IMR-90 (cell line): Measurements from ENCODE around the gene RAPGEF5. TPM values are rescaled to one million over a fixed set of nuclear protein-coding genes. Genes with fewer than 3 reads are reported as not detected.

Experiments used
- ATAC-seq: fragments of 200-7000 bp; cut with Tn5 transposase; 2 replicates; pipeline ENCODE4 v1.9.1; 2020; ENCODE audit warnings: low read depth, mild to moderate bottlenecking, moderate library complexity
- BruUV-seq: library from RNA; stranded (reverse); fragments of 400-500 nt; replicated peaks from 2 replicates; lab custom pipeline; 2021; lab: Mats Ljungman, UMichigan
- CTCF ChIA-PET: fragments of 300-600 bp; formaldehyde crosslinking; extraction: SDS; loops from one replicate; lab custom pipeline; 2021; ENCODE audit warnings: antibody characterized with exemption; lab: Yijun Ruan, JAX
- POLR2A ChIA-PET: fragments of 300-600 bp; sonication (Branson Sonifier 250); formaldehyde crosslinking; loops from one replicate; lab custom pipeline; 2022; ENCODE audit warnings: antibody characterized with exemption; ENCODE audit not compliant: unreplicated experiment; lab: Charles Lee
- DNase-seq: peaks from one replicate; pipeline ENCODE4 v3.0.0; 2013
- H2AFZ ChIP-seq: replicated peaks from 2 replicates; pipeline ENCODE3; 2013; ENCODE audit warnings: low read length, mild to moderate bottlenecking; ENCODE audit not compliant: poor library complexity
- H2AK5ac ChIP-seq: 2 replicates; pipeline ENCODE4 v1.6.1; 2013; ENCODE audit warnings: low read depth, low read length, inconsistent platforms
- H2AK9ac ChIP-seq: replicated peaks from 2 replicates; pipeline ENCODE3; 2013; ENCODE audit warnings: mild to moderate bottlenecking, low read depth, low read length, moderate library complexity; ENCODE audit not compliant: poor library complexity
- H2BK120ac ChIP-seq: 2 replicates; pipeline ENCODE4 v1.6.1; 2013; ENCODE audit warnings: low read depth, low read length, inconsistent platforms
- H2BK15ac ChIP-seq: 3 replicates; pipeline ENCODE4 v1.6.1; 2013; ENCODE audit warnings: low read depth, low read length, inconsistent platforms
- H2BK20ac ChIP-seq: 2 replicates; pipeline ENCODE4 v1.6.1; 2013; ENCODE audit warnings: low read depth, mild to moderate bottlenecking, inconsistent platforms, low read length, moderate library complexity
- H2BK5ac ChIP-seq: 2 replicates; pipeline ENCODE4 v1.6.1; 2013; ENCODE audit warnings: mild to moderate bottlenecking, low read depth, low read length, inconsistent platforms; ENCODE audit not compliant: poor library complexity, severe bottlenecking
- H3K14ac ChIP-seq: replicated peaks from 2 replicates; pipeline ENCODE4 v1.6.1; 2013; ENCODE audit warnings: low read depth, low read length, inconsistent platforms
- H3K18ac ChIP-seq: 2 replicates; pipeline ENCODE4 v1.6.1; 2013; ENCODE audit warnings: low read depth, low read length, control low read depth
- H3K23ac ChIP-seq: 2 replicates; pipeline ENCODE4 v1.6.1; 2013; ENCODE audit warnings: low read depth, low read length, inconsistent platforms
- H3K27ac ChIP-seq: 2 replicates; pipeline ENCODE4 v1.5.1; 2013; ENCODE audit warnings: mild to moderate bottlenecking, control low read depth, low read length; ENCODE audit not compliant: insufficient read depth
- H3K27me3 ChIP-seq: 2 replicates; pipeline ENCODE4 v1.6.1; 2013; ENCODE audit warnings: low read length; ENCODE audit not compliant: control insufficient read depth, insufficient read depth
- H3K36me3 ChIP-seq: 2 replicates; pipeline ENCODE4 v1.6.1; 2013; ENCODE audit warnings: low read length, mixed read lengths; ENCODE audit not compliant: control insufficient read depth, insufficient read depth
- H3K4ac ChIP-seq: 2 replicates; pipeline ENCODE4 v1.6.1; 2013; ENCODE audit warnings: low read depth, low read length, inconsistent platforms
- H3K4me1 ChIP-seq: 2 replicates; pipeline ENCODE4 v1.6.1; 2013; ENCODE audit warnings: low read length, mixed read lengths; ENCODE audit not compliant: control insufficient read depth, insufficient read depth
- H3K4me2 ChIP-seq: 2 replicates; pipeline ENCODE4 v1.6.1; 2013; ENCODE audit warnings: low read depth, mild to moderate bottlenecking, control low read depth, low read length, moderate library complexity
- H3K4me3 ChIP-seq: 2 replicates; pipeline ENCODE4 v1.5.1; 2013; ENCODE audit warnings: low read depth, mild to moderate bottlenecking, control low read depth, low read length, moderate library complexity; ENCODE audit not compliant: insufficient read depth
- H3K56ac ChIP-seq: 2 replicates; pipeline ENCODE4 v1.6.1; 2013; ENCODE audit warnings: low read length, inconsistent platforms; ENCODE audit not compliant: insufficient read depth; ENCODE audit errors: extremely low read depth
- H3K79me1 ChIP-seq, 2 experiments: 2 replicates each; pipeline ENCODE4 v1.6.1; 2013; ENCODE audit warnings: low read length in 2 of 2, inconsistent platforms in 1 of 2, low read depth in 1 of 2
- H3K9ac ChIP-seq: 2 replicates; pipeline ENCODE4 v1.6.1; 2013; ENCODE audit warnings: low read depth, low read length, control low read depth
- H3K9me1 ChIP-seq: 2 replicates; pipeline ENCODE4 v1.6.1; 2013; ENCODE audit warnings: low read length, inconsistent platforms; ENCODE audit not compliant: insufficient read depth
- H3K9me3 ChIP-seq: 2 replicates; pipeline ENCODE4 v1.6.1; 2013; ENCODE audit warnings: low read length; ENCODE audit not compliant: control insufficient read depth, insufficient read depth
- H4K20me1 ChIP-seq: 2 replicates; pipeline ENCODE4 v1.6.1; 2013; ENCODE audit warnings: low read length, inconsistent platforms; ENCODE audit not compliant: insufficient read depth
- H4K5ac ChIP-seq: 2 replicates; pipeline ENCODE4 v1.6.1; 2013; ENCODE audit warnings: mild to moderate bottlenecking, low read depth, low read length, control low read depth
- H4K8ac ChIP-seq, 2 experiments: 2 replicates each; pipeline ENCODE4 v1.6.1; 2013; ENCODE audit warnings: low read depth in 2 of 2, low read length in 2 of 2, control low read depth in 1 of 2, inconsistent platforms in 1 of 2
- H4K91ac ChIP-seq: 2 replicates; pipeline ENCODE4 v1.6.1; 2013; ENCODE audit warnings: low read depth, low read length, inconsistent platforms; ENCODE audit not compliant: insufficient read depth
- NFE2L2 ChIP-seq: fragments of 150-350 bp; IDR thresholded peaks from 2 replicates; pipeline ENCODE4 v1.6.1; 2016; ENCODE audit warnings: low read depth, mild to moderate bottlenecking, low read length
- POLR2A ChIP-seq: IDR thresholded peaks from 2 replicates; pipeline ENCODE4 v1.6.1; 2012; ENCODE audit warnings: mild to moderate bottlenecking, low read depth, low read length
- RFX5 ChIP-seq: IDR thresholded peaks from 2 replicates; pipeline ENCODE4 v1.8.0; 2012; ENCODE audit warnings: low read depth, mild to moderate bottlenecking, low read length, moderate library complexity
- dilution Hi-C: fragments of 300-500 bp; cut with HindIII; formaldehyde crosslinking; loops from one replicate; pipeline ENCODE4 v1.14.3; 2018; ENCODE audit warnings: low sequenced_read_pairs; ENCODE audit not compliant: unreplicated experiment
- in situ Hi-C: fragments of 300-500 bp; cut with MboI; formaldehyde crosslinking; loops from 3 replicates; pipeline ENCODE4 v1.14.3; 2019; ENCODE audit warnings: low sequenced_read_pairs, inconsistent platforms, mixed read lengths
- intact Hi-C: fragments of 100-400 bp; cut with micrococcal nuclease; formaldehyde crosslinking; loops from 2 replicates; pipeline ENCODE4 v1.10.0; 2022
- polyA plus RNA-seq, 3 experiments: library from polyadenylated mRNA; depleted of rRNA; stranded (reverse); fragments of >200 nt; gene quantifications; 2 replicates each; pipeline ENCODE4 v1.2.3, GENCODE V29; 2012; ENCODE audit warnings: low replicate concordance in 1 of 3
- total RNA-seq: library from RNA; depleted of rRNA; stranded (reverse); fragments of >200 nt; gene quantifications from 2 replicates; pipeline ENCODE4 v1.2.3, GENCODE V29; 2012
- TF ChIP-seq, protein P1 (sequence below): conservative IDR thresholded peaks from 2 replicates; pipeline ENCODE4 v1.5.1; 2012; ENCODE audit warnings: mild to moderate bottlenecking, low read depth, low read length, improper control_type of control experiment
- TF ChIP-seq, protein P2 (sequence below): fragments of 150-350 bp; IDR thresholded peaks from 2 replicates; pipeline ENCODE4 v1.6.1; 2016; ENCODE audit warnings: low read depth, mild to moderate bottlenecking, low read length, moderate library complexity, borderline replicate concordance

Gene RAPGEF5
- total and polyA plus RNA-seq, 2 of the 4 experiments (the other 2 are of a cell fraction): 0.05 to 0.18 TPM

DNA sequence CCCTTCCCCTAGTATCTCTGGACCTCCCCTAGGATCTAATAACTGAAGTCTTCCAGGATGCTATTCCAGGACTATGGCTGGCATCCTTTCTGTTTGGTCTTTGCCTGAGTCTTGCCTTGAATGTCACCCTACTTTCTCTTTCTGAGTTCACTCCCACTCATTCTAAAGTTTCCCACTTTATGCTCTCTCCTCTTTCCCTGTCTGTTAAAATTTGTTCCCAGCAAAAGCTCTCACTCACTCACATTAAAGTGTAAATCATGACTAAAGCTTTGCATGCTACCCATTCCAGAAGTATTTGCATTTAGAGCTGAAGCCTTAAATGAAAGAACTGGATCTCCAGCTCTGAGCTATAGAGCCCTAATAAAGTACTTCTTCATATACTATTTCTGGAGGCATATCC, 42.1 kb upstream of the RAPGEF5 start:
- no peak overlapping the region for H3K9ac ChIP-seq
- H2BK20ac ChIP-seq: no peak overlapping the region
- H2BK120ac ChIP-seq: no peak overlapping the region
- H2BK15ac ChIP-seq: no peak overlapping the region
- no peak overlapping the region for H3K4ac ChIP-seq
- no peak overlapping the region for H4K8ac ChIP-seq
- CTCF ChIA-PET: no interaction called here
- no peak overlapping the region for H3K56ac ChIP-seq
- H3K9me3 ChIP-seq: no peaks in the 10 kb centered on the region
- DNase-seq (no peak), ATAC-seq (no peak)
- H4K91ac ChIP-seq: no peak overlapping the region
- no peak overlapping the region for H2BK5ac ChIP-seq
- no peak overlapping the region for H3K14ac ChIP-seq
- H3K9me1 ChIP-seq: no peaks in the 10 kb centered on the region
- POLR2A ChIA-PET: no interaction called here
- no peak overlapping the region for H3K4me3 ChIP-seq
- no peak overlapping the region for H2AK5ac ChIP-seq
- no peaks in the 10 kb centered on the region for H3K79me1 ChIP-seq
- intact Hi-C loops (no loop called here), in situ Hi-C loops (no loop called here), dilution Hi-C loops (no loop called here)
- no TSS peak for BruUV-seq
- no peaks in the 10 kb centered on the region for H3K36me3 ChIP-seq
- H3K4me1 ChIP-seq: no peaks in the 10 kb centered on the region
- no peak overlapping the region for H3K4me2 ChIP-seq
- no peak overlapping the region for H4K5ac ChIP-seq
- TF ChIP-seq, protein P1, sequence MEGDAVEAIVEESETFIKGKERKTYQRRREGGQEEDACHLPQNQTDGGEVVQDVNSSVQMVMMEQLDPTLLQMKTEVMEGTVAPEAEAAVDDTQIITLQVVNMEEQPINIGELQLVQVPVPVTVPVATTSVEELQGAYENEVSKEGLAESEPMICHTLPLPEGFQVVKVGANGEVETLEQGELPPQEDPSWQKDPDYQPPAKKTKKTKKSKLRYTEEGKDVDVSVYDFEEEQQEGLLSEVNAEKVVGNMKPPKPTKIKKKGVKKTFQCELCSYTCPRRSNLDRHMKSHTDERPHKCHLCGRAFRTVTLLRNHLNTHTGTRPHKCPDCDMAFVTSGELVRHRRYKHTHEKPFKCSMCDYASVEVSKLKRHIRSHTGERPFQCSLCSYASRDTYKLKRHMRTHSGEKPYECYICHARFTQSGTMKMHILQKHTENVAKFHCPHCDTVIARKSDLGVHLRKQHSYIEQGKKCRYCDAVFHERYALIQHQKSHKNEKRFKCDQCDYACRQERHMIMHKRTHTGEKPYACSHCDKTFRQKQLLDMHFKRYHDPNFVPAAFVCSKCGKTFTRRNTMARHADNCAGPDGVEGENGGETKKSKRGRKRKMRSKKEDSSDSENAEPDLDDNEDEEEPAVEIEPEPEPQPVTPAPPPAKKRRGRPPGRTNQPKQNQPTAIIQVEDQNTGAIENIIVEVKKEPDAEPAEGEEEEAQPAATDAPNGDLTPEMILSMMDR: no peak
- TF ChIP-seq POLR2A (no peak), NFE2L2 (no peak), RFX5 (no peak)
- TF ChIP-seq, protein P2, sequence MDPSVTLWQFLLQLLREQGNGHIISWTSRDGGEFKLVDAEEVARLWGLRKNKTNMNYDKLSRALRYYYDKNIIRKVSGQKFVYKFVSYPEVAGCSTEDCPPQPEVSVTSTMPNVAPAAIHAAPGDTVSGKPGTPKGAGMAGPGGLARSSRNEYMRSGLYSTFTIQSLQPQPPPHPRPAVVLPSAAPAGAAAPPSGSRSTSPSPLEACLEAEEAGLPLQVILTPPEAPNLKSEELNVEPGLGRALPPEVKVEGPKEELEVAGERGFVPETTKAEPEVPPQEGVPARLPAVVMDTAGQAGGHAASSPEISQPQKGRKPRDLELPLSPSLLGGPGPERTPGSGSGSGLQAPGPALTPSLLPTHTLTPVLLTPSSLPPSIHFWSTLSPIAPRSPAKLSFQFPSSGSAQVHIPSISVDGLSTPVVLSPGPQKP: no peak
- H3K23ac ChIP-seq: no peak overlapping the region
- H3K18ac ChIP-seq: no peak overlapping the region
- no peak overlapping the region for H2AFZ ChIP-seq
- H2AK9ac ChIP-seq: no peak overlapping the region
- H3K27ac ChIP-seq: no peak overlapping the region
- H3K27me3 ChIP-seq: no peaks in the 10 kb centered on the region
- no peaks in the 10 kb centered on the region for H4K20me1 ChIP-seq
